Measurements from ENCODE around the gene PPP6R1.

The PPP6R1 gene

DNA sequence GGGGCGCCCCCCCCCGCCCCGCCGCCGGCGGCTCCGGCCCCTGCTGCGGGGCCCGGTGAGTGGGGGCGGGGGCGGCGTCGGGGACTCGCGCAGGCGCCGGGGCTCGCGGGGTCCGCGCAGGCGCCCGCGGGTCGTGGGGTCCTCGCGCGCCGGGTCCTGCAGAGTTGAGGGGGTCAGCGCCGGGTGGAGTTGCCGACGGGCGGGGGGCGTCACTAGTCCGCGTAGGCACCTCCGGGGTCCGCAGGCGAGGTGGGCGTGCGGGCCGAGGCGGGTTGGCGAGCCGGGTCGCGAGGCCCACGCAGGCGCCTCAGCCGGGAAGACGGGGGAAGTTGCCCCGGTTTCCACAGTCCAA is 365 bp downstream of the PPP6R1 start:
- TF ChIP-seq EGR1 (IDR thresholded peaks at IDR 0.05) (no peak), ZBTB7A (IDR thresholded peaks at IDR 0.05; ENCODE audit: low read depth) (peak; percentile 55; the same call in 1 of the 2 replicates)

DNA sequence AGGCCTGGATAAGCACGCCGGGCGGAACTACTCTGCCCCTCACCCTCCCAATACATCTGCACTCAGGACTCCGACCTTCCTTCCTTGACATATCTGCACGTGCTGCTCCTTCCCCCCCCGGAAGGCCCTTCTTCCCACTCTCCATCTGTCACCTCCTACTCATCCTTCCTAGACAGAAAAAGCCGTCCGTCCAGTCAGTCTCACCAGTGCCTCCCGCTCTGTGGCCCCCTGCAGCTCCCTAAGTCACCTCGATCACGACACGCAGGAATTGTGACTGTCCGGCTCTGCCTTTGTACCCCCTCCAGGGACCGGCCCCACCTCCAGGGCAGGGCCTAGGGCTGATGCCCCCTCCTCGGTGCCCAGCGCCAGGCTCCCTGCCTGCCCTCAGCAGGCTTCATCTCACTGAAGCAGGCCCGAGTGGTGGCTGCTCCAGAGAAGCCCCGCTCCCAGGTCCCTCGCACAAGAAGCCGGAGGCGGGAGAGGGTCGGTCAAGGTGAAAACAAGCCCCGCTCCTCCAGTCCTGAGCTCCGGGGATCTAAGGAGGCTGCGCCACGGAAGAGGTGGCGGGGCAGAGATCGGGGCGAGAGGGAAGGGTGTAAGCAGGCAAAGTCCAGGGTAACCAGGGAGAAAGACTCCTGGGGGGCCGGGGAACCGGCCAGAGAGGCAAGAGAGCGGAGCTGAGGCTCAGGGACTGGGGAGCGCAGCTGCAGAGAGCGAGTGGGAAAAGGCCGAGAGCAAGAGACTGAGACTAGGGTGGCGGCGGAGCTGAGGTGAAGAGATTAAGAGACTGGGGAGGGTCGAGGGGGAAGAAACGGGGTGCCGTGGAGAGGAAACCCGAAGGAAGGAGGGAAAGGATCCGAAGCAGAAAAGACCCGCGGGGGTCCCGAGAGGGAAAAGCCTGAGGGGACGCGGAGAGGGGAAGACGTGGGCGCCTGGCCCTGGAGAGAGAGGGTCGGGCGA is 1.1 kb downstream of the PPP6R1 start:
- TF ChIP-seq, protein P1, sequence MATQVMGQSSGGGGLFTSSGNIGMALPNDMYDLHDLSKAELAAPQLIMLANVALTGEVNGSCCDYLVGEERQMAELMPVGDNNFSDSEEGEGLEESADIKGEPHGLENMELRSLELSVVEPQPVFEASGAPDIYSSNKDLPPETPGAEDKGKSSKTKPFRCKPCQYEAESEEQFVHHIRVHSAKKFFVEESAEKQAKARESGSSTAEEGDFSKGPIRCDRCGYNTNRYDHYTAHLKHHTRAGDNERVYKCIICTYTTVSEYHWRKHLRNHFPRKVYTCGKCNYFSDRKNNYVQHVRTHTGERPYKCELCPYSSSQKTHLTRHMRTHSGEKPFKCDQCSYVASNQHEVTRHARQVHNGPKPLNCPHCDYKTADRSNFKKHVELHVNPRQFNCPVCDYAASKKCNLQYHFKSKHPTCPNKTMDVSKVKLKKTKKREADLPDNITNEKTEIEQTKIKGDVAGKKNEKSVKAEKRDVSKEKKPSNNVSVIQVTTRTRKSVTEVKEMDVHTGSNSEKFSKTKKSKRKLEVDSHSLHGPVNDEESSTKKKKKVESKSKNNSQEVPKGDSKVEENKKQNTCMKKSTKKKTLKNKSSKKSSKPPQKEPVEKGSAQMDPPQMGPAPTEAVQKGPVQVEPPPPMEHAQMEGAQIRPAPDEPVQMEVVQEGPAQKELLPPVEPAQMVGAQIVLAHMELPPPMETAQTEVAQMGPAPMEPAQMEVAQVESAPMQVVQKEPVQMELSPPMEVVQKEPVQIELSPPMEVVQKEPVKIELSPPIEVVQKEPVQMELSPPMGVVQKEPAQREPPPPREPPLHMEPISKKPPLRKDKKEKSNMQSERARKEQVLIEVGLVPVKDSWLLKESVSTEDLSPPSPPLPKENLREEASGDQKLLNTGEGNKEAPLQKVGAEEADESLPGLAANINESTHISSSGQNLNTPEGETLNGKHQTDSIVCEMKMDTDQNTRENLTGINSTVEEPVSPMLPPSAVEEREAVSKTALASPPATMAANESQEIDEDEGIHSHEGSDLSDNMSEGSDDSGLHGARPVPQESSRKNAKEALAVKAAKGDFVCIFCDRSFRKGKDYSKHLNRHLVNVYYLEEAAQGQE (IDR thresholded peaks at IDR 0.05; ENCODE audit: low read depth), result no peak
- no peak for TF ChIP-seq CEBPB (IDR thresholded peaks at IDR 0.05)
- TF ChIP-seq CREB1 (IDR thresholded peaks at IDR 0.05; ENCODE audit: low read depth), result no peak
- TF ChIP-seq NFIC (IDR thresholded peaks at IDR 0.05), result no peak
- TF ChIP-seq, protein P2, sequence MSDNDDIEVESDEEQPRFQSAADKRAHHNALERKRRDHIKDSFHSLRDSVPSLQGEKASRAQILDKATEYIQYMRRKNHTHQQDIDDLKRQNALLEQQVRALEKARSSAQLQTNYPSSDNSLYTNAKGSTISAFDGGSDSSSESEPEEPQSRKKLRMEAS (IDR thresholded peaks at IDR 0.05), result no peak
- TF ChIP-seq YY1 (IDR thresholded peaks at IDR 0.05; ENCODE audit: low read depth), result no peak
- TF ChIP-seq FOXM1 (IDR thresholded peaks at IDR 0.05; ENCODE audit: borderline replicate concordance, low read depth), result no peak
- no peak for TF ChIP-seq TEAD4 (IDR thresholded peaks at IDR 0.05)
- no peak for TF ChIP-seq EGR1 (IDR thresholded peaks at IDR 0.05)
- no peak for TF ChIP-seq EP300 (IDR thresholded peaks at IDR 0.05; ENCODE audit: borderline replicate concordance)
- TF ChIP-seq, protein P3, sequence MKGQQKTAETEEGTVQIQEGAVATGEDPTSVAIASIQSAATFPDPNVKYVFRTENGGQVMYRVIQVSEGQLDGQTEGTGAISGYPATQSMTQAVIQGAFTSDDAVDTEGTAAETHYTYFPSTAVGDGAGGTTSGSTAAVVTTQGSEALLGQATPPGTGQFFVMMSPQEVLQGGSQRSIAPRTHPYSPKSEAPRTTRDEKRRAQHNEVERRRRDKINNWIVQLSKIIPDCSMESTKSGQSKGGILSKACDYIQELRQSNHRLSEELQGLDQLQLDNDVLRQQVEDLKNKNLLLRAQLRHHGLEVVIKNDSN (IDR thresholded peaks at IDR 0.05), result no peak
- TF ChIP-seq ZBTB7A (IDR thresholded peaks at IDR 0.05; ENCODE audit: low read depth), result no peak
- TF ChIP-seq RAD21 (IDR thresholded peaks at IDR 0.05; ENCODE audit: low read depth), result no peak

DNA sequence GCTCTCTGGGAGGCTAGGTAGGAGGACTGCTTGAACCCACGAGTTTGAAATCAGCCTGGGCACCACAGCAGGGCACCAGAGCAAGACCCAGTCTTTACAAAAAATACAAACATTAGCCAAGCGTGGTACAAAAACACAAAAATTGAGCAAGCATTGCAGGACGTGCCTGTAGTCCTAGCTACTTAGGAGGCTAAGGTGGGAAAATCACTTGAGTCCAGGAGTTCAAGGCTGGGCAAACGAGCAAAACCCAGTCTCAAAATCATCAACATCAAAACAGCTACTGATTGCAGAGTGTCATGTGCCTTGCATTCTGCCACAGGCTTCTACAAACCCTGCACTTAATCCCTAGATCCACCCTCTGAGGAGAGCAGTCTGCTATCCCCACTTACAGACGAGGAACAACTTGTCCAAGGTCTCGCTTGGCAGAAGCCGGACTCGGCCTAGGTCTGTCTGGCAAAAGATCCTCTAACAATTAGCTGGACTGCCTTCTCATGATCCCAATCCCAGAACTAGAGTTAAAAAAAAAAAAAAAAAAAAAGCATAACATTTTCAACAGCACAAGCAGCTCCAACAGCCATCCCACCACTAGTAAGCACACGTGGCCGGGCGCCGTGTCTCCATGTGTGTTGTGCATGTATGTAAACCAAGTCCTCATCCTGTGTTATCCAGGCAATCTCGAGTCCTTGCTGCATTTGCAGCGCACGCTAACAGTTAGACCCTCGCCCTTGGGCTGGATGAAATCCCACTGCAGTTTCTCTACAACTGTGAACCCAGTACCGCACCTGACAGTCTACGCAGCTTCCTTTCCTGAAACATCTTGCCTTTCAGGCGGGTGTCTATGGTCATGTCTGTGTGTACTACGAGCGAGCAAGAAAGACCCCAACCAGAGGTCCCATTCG is 2.0 kb downstream of the PPP6R1 start:
- TF ChIP-seq EGR1 (IDR thresholded peaks at IDR 0.05) (no peak), EP300 (IDR thresholded peaks at IDR 0.05; ENCODE audit: borderline replicate concordance) (no peak), CEBPB (IDR thresholded peaks at IDR 0.05) (no peak), ZBTB7A (IDR thresholded peaks at IDR 0.05; ENCODE audit: low read depth) (no peak), FOXM1 (IDR thresholded peaks at IDR 0.05; ENCODE audit: borderline replicate concordance, low read depth) (no peak), CREB1 (IDR thresholded peaks at IDR 0.05; ENCODE audit: low read depth) (no peak), TEAD4 (IDR thresholded peaks at IDR 0.05) (no peak)
- TF ChIP-seq, protein P3 (IDR thresholded peaks at IDR 0.05), result no peak
- TF ChIP-seq, protein P1 (IDR thresholded peaks at IDR 0.05; ENCODE audit: low read depth), result no peak
- TF ChIP-seq, protein P2 (IDR thresholded peaks at IDR 0.05), result no peak

DNA sequence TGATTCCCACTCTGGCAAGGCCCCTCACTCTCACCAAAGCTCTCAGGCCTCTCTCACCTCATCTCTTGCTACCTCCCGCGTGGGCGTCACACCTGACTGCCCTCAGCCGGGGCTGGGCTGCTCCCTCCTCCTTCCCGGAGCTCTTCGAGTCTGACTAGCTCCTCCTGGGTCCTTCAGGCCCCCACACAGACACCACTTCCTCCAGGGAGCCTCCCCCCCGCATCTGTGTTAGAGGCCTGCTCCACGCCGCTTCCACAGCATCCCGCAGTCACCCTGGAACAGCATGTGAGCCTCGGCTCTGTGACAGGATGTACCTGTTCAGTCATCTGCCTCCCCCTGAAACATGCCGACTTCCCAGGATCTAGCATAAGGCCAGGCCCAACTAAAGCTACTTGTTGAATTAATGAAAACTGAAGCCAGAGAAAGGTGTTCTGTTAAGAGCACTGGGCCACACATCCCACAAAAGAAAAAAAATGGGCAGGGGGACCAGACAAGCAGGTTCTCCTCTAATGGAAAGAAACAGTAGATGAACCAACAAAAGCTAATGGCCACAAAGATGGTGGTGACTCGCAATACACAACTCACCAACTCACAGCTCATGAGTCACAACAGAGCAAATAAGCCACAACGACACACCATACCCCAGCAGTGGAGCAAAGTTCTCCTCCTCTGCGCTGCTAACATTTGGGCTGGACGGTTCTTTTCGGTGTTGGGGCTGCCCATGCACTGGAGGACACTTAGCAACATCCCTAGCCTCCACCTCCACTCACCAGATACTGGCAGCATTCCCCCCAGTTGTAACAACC is 3.0 kb downstream of the PPP6R1 start:
- TF ChIP-seq TAF1 (IDR thresholded peaks at IDR 0.05; ENCODE audit: low read depth) (no peak), FOXM1 (IDR thresholded peaks at IDR 0.05; ENCODE audit: borderline replicate concordance, low read depth) (no peak), YY1 (IDR thresholded peaks at IDR 0.05; ENCODE audit: low read depth) (no peak), NFIC (IDR thresholded peaks at IDR 0.05) (no peak), TCF12 (IDR thresholded peaks at IDR 0.05; ENCODE audit: low read depth) (no peak), EP300 (IDR thresholded peaks at IDR 0.05; ENCODE audit: borderline replicate concordance) (no peak), EGR1 (IDR thresholded peaks at IDR 0.05) (no peak), ZBTB7A (IDR thresholded peaks at IDR 0.05; ENCODE audit: low read depth) (no peak), RAD21 (IDR thresholded peaks at IDR 0.05; ENCODE audit: low read depth) (no peak), TEAD4 (IDR thresholded peaks at IDR 0.05) (no peak), CEBPB (IDR thresholded peaks at IDR 0.05) (no peak), CREB1 (IDR thresholded peaks at IDR 0.05; ENCODE audit: low read depth) (no peak)
- TF ChIP-seq, protein P3 (IDR thresholded peaks at IDR 0.05), result no peak
- TF ChIP-seq, protein P2 (IDR thresholded peaks at IDR 0.05), result no peak
- TF ChIP-seq, protein P1 (IDR thresholded peaks at IDR 0.05; ENCODE audit: low read depth), result no peak

Measured in Ishikawa (cell line).